Astrocyte of the cerebellum (primary cell): ENCODE results near the gene OGG1.

Experiments
- DNase-seq: peaks from one replicate; pipeline ENCODE4 v3.0.0-alpha.2; 2011; ENCODE audit warnings: low read depth
- H3K4me3 ChIP-seq: 2 replicates; pipeline ENCODE4 v1.5.1; 2011; ENCODE audit warnings: mild to moderate bottlenecking, low read depth, low read length, moderate library complexity
- in situ Hi-C: cut with HindIII; loops from 2 replicates; pipeline ENCODE4 v1.10.0; 2017; ENCODE audit warnings: low sequenced_read_pairs
- TF ChIP-seq, protein P1 (sequence below): IDR thresholded peaks from 2 replicates; pipeline ENCODE4 v1.5.1; 2012; ENCODE audit warnings: low read length, low read depth, moderate library complexity, mild to moderate bottlenecking; ENCODE audit errors: missing control alignments

Gene OGG1

DNA sequence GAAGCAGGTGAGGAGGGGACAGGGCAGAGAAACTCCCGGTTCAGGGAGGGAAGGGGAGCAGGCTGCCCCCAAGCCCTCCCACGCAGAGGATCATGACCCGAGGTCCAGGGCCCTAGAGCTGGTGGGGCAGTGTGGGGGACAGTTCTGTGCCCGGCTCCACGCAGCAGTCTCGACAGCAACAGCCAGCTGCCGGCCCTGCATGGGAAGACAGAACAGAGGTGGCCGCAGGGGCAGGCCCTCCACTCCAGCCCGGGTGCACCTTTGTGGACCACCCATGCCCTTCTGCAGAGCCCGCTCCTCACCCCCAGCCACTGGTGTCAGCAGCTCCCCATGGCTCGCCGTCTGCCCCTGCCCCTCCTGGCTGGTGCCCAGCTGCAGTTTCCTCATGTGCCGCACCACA lies 7.7 kb downstream of the OGG1 start:
- H3K4me3 ChIP-seq: no peak overlapping the region
- DNase-seq: no peak
- TF ChIP-seq, protein P1, sequence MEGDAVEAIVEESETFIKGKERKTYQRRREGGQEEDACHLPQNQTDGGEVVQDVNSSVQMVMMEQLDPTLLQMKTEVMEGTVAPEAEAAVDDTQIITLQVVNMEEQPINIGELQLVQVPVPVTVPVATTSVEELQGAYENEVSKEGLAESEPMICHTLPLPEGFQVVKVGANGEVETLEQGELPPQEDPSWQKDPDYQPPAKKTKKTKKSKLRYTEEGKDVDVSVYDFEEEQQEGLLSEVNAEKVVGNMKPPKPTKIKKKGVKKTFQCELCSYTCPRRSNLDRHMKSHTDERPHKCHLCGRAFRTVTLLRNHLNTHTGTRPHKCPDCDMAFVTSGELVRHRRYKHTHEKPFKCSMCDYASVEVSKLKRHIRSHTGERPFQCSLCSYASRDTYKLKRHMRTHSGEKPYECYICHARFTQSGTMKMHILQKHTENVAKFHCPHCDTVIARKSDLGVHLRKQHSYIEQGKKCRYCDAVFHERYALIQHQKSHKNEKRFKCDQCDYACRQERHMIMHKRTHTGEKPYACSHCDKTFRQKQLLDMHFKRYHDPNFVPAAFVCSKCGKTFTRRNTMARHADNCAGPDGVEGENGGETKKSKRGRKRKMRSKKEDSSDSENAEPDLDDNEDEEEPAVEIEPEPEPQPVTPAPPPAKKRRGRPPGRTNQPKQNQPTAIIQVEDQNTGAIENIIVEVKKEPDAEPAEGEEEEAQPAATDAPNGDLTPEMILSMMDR: no peak
- in situ Hi-C loops: no loop called here

DNA sequence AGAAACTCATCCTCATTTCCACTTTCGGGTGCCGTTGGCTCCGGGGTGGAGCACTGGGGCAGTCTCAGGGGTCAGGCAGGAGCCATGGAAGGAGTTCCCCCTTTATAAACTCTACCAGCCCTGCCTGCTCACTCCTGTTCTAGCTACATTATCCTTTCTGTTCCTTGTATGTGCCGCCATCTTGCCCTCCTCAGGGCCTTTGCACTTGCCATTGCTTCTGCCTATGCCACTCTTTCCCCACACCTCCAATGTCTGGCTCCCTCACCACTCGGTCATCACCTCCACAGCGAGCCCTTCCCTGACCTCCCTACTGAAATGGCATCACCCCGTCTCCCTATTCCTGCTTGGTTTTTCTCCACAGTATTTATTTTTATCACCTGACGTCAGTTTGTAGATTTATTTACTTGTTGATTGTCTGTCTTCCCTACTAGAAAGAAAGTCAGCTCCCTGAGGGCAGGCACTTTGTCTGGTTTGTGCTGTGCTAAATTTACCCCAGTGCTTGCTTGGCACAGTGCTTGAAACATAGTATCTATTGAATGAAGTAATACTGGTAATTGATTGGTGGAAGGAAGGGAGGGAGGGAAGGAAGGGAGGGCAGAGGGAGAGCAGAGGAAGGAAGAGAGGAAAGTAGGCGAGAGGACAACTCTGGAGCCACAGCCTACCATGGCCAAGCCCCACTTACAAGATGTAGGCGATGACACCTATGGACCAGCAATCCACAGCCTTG lies 11.2 kb downstream of the OGG1 start:
- TF ChIP-seq, protein P1: no peak
- DNase-seq: no peak
- H3K4me3 ChIP-seq: no peak overlapping the region
- in situ Hi-C loops: no loop called here

DNA sequence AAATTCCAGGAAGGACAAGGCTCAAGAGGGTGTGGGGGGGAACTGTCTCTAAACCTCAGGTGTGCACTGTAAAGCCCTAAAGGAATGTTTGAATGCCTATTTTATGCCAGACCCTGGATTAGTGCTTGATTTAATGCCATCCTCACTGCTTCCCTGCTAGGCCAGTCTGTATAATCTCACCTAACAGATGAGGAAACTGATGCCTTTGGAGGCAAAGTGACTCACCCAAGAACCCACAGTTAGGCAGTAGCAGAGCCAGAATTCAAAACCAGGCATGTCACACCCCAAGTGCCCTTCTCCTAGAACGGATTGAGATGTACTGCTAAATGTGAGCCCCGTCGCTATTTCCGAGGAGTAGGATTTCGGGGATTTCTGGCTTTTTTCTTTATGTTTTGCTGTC lies 12.2 kb downstream of the OGG1 start:
- DNase-seq: no peak
- no peak overlapping the region for H3K4me3 ChIP-seq
- in situ Hi-C loops: no loop called here
- TF ChIP-seq, protein P1: no peak

DNA sequence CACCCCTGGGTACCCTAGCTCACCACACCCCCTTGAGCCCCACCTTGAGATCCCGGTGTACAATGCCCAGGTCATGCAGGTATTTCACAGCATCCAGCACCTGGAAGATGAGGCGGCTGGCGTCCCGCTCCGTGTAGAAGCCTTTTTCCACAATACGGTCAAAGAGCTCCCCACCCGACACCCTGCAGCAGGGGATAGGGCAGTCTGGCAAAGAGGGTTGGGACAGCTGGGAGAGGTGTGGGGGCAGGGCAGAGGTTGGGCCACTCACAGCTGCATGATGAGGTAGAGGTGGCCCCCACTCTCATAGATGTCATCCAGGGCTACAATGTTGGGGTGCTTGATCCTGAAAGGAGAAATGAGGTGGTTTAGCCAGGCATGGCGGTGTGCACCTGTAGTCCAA lies 13.1 kb downstream of the OGG1 start:
- DNase-seq: no peak
- H3K4me3 ChIP-seq: no peak overlapping the region
- TF ChIP-seq, protein P1: no peak
- in situ Hi-C loops: no loop called here

DNA sequence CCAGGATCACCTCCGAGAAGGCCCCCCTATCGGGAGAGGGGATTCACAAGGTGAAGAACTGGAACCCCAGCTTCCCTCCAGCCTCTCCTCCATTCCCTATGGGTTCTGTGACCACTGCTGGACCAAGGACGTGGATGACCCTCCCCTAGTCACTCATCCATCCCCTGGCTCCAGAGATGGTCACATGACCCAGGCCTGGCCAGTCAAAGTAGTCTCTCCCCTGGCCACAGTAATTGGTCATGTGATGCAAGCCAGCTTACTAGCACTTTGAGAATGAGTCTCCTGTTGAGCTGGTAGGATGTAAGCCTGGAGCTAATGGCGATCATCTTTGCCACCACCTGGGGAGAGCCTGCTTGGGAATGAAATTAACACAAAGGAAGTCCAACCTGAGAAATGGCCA lies 16.1 kb downstream of the OGG1 start:
- in situ Hi-C loops: no loop called here

DNA sequence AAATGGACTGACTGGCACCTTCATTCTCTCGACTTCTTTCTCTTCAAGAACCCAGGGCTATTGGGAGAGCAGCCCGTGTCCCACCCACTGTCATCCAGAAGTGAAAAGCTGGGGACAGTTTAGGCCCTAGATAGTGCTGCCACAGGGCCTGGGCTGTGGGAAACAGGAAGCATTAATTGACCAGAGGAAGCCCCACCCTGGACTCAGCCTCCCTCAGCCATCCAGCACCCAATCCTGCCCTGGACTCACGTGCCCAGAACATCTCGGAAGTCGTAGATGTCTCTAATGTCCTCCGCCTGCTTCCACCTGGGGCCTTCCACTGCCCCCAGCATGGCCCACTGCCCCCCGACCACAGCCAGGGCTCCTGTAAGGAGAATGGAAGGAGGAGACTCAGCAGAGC lies 17.7 kb downstream of the OGG1 start:
- H3K4me3 ChIP-seq: no peak overlapping the region
- in situ Hi-C loops: no loop called here
- no peak for DNase-seq
- TF ChIP-seq, protein P1: no peak

More for the DNA sequence above, 16.1 kb downstream of the OGG1 start:
- no peak for DNase-seq
- H3K4me3 ChIP-seq: no peak overlapping the region
- TF ChIP-seq, protein P1: no peak
